Airway epithelial cell (primary cell): ENCODE results near the gene ARHGEF1. TPM values are rescaled to one million over a fixed set of nuclear protein-coding genes. Genes with fewer than 3 reads are reported as not detected.

Experiments
- total RNA-seq: library from RNA; depleted of rRNA; stranded (reverse); fragments of >200 nt; gene quantifications from 2 replicates; pipeline ENCODE4 v1.2.3, GENCODE V29; 2015

The ARHGEF1 gene
- 50.2 and 63.1 TPM in 2 replicates for total RNA-seq

DNA sequence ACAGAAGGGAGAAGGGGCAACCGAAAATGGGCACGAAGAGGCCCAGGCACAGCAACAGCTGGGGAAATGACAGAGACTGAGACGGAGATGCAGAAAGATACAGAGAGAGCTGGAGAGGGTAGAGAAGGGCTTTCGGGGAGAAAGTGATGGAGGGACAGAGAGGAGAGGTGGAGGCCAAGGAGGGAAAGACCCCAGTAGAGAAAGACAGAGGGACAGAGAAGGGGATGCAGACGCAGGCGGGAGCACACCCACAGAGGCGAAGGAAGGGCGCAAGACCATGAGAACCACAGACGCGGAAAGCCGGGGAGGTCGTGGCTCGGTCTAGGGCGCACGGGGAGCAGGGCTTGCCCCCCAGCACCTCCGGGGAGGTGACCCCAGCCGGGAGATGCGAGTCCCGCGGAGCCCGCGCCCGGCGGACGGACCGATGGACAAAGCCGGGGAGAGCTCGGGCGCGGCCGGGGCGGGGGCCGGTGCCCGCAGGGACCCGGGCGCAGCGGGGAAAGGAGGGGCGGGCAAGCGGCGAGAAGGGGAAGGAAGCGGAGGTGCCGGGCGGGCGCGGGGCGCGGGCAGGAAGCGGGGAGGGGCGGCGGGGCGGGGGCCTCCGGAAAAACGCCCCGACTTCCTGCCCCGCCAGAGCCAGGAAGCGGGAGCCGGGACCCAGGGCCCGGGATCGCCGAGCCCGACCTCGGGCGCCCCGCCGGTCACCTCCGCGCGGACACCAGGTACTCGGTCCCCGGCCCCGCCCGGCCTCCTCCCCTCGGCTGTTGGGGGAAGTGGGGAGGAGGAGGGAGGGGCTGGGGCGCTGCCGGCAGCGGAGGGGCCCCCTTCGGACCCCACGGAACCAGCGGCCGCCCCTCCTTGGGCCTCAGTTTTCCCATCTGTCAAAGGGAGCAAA, at the start of gene ARHGEF1:
TSS of gene ARHGEF1 (plus strand) at position 617 of the 895 bp plus-strand sequence. CDS start 4,899 bp downstream, outside the sequence.

DNA sequence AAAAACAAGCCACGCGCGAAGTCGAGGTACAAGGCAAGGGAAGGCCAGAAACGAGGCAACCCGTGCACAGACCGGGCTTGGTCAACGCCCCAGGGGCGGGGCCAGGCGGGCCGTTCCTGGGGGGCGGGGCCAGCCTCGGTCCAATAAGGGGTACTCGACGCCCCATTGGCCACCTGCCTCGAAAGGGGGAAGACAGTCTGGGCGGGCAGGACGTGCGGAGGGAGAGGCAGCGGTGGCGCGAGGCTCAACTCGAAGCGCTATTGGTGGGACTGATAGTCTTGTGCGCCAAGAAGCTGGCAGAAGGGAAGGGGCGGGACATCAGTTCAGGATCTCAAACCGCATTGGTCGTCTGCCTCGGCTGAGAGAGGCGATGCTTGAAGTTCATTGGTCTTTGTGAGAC, 38.4 kb upstream of the ARHGEF1 start, which contains the start of gene LYPD4:
TSS of gene LYPD4 (minus strand) at position 83 of the 400 bp plus-strand sequence. CDS start 5,398 bp downstream, outside the sequence.

DNA sequence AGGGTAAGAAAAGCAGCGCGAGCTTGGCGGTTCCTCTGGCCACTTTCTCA, 38.2 kb upstream of the ARHGEF1 start, which contains the start of gene DMRTC2:
TSS of gene DMRTC2 (plus strand) at position 42 of the 50 bp plus-strand sequence. CDS start 2,387 bp downstream, outside the sequence.

DNA sequence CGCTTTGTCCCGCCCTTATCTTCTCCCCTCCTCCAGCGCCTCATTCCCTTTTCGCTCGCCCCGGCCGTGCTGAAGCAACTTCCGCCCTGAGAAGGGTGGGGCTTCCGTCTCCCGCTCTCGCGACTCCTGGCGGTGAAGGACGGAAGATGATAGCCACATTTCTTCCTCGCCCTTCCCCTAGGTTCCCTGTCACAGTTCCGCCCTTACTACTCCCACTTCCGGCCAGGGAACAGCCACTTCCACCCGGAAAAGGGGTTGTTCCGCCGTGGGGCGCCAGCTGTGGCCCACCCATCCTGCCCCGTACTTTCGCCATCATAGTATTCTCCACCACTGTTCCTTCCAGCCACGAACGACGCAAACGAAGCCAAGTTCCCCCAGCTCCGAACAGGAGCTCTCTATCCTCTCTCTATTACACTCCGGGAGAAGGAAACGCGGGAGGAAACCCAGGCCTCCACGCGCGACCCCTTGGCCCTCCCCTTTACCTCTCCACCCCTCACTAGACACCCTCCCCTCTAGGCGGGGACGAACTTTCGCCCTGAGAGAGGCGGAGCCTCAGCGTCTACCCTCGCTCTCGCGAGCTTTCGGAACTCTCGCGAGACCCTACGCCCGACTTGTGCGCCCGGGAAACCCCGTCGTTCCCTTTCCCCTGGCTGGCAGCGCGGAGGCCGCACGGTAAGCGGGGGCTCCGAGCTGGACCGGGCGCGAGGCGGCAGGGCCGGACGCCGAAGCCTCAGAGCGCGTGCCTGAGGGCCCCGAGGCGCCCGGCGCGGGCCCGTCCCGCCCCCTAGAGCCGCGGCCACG, 23.2 kb upstream of the ARHGEF1 start, which contains the start of gene RPS19:
TSS of gene RPS19 (plus strand) at position 638 of the 801 bp plus-strand sequence. CDS start 520 bp downstream, outside the sequence.

DNA sequence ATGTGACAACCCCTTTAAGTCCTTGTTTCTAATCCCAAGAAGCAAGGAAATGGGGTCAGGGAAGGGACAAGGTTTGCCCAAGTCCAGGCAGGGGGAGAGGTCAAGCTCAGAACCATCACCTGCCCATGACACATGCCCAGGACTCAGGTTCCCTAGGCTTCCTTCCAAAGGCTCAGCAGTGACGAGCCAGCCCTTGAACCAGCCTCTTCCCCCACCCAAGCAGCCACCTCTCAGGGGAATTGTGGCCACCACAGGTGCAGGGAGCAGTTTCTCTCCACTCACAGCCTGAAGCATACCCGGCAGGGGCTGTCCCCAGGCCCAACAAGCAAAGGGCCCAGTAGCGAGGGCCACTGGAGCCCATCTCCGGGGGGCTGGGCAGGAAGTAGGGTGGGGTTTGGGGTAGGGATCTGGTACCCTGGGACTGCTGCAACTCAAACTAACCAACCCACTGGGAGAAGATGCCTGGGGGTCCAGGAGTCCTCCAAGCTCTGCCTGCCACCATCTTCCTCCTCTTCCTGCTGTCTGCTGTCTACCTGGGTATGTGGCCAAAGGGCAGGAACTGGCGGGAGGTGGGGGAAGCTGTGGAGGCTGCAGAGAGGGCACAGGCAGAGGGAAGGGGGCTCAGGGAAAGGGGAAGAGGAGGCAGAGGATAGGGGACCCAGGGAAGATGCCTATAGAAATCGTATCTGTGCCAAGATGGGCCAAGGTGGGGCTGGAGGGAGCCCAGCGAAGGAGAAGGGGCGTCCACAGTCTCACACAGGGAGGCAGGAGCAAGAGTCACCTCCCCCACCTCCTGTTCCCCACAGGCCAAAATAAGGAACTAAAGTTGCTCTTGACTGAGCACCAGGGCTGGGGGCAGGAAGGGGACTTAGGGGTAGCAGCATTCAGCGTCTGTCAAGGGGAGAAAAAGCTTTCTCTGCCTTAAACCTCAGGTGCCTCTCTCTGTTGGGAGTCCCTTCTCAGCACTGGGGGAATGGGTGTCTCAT, 5.8 kb upstream of the ARHGEF1 start, which contains the start of gene CD79A:
TSS of gene CD79A (plus strand) at position 433 of the 986 bp plus-strand sequence. CDS start at position 459, 26 bp downstream.

DNA sequence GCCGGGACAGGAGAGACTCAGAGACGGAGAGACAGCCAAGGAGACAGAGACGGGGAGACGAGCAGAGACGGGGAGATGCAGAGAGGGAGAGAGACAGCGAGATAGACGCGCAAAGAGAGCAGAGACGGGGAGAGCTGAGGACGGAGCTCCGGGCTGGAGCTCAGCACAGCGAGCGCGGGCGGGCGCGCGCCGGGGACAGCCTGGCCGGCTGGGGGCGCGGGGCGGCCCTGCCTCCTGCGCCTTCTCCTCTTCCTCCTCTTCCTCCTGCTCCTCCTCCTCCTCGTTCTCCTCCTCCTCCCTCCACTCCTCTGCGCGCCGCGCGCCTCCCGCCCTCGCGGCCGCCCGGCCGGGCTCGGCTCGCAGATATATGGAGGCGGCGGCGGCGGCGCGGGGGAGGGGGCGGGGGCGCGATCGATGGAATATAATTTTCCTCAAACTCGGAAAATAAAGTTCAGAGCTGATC, 45.3 kb downstream of the ARHGEF1 start, which contains the start of gene ERFL:
TSS of gene ERFL (minus strand) at position 229 of the 463 bp plus-strand sequence. CDS start 15,530 bp downstream, outside the sequence.

Other genes with a start within 250 kb of the ARHGEF1 start
- gene CEACAM7, start 194.9 kb upstream of the ARHGEF1 start, total RNA-seq: 0.71 TPM in 1 of 2 replicates, not detected in the other
- gene CEACAM5, start 174.6 kb upstream of the ARHGEF1 start, total RNA-seq: 9.5 and 24.6 TPM in 2 replicates
- gene CEACAM6, start 127.7 kb upstream of the ARHGEF1 start, total RNA-seq: 25.0 and 35.1 TPM in 2 replicates
- gene CEACAM3, start 86.6 kb upstream of the ARHGEF1 start, total RNA-seq: not detected in 2 replicates
- not detected in 2 replicates for gene LYPD4, start 38.5 kb upstream of the ARHGEF1 start, total RNA-seq
- gene DMRTC2, start 38.1 kb upstream of the ARHGEF1 start, total RNA-seq: not detected in 2 replicates
- gene RPS19, start 22.9 kb upstream of the ARHGEF1 start, total RNA-seq: 2,184 and 2,295 TPM in 2 replicates
- gene CD79A, start 5.9 kb upstream of the ARHGEF1 start, total RNA-seq: not detected in 2 replicates
- gene ERFL, start 45.3 kb downstream of the ARHGEF1 start, total RNA-seq: 0.07 TPM in 1 of 2 replicates, not detected in the other
- gene RABAC1, start 76.1 kb downstream of the ARHGEF1 start, total RNA-seq: 166 and 177 TPM in 2 replicates
- gene ATP1A3, start 111.0 kb downstream of the ARHGEF1 start, total RNA-seq: 0.33 TPM in 1 of 2 replicates, not detected in the other
- gene GRIK5, start 187.0 kb downstream of the ARHGEF1 start, total RNA-seq: 0.21 TPM in 1 of 2 replicates, not detected in the other
- 16.1 and 25.2 TPM in 2 replicates for gene ZNF574, start 193.0 kb downstream of the ARHGEF1 start, total RNA-seq
- gene POU2F2, start 249.3 kb downstream of the ARHGEF1 start, total RNA-seq: 1.1 and 1.3 TPM in 2 replicates